Loucy (cell line): ENCODE data around the gene KRT8.

ENCODE experiments used
- H2AFZ ChIP-seq: fragments of 200-600 bp; sonication (generic); 2 replicates; pipeline ENCODE4 v1.6.0; 2016; ENCODE audit warnings: antibody characterized with exemption, mild to moderate bottlenecking, low read length, moderate library complexity
- H3F3A ChIP-seq: fragments of 200-600 bp; 2 replicates; pipeline ENCODE4 v1.6.0; 2016; ENCODE audit warnings: antibody characterized with exemption, low read depth, mild to moderate bottlenecking
- H3K27me3 ChIP-seq: fragments of 200-600 bp; sonication (generic); 2 replicates; pipeline ENCODE4 v1.6.1; 2014; ENCODE audit warnings: low read length, mild to moderate bottlenecking; ENCODE audit not compliant: insufficient read depth, poor library complexity, severe bottlenecking
- H3K36me3 ChIP-seq: fragments of 200-600 bp; sonication (generic); 2 replicates; pipeline ENCODE4 v1.6.1; 2016; ENCODE audit warnings: low read length; ENCODE audit not compliant: insufficient read depth
- H3K4me1 ChIP-seq: fragments of 200-600 bp; sonication (generic); 2 replicates; pipeline ENCODE4 v1.5.1; 2014; ENCODE audit warnings: low read length, mild to moderate bottlenecking; ENCODE audit not compliant: insufficient read depth, poor library complexity, severe bottlenecking
- H3K4me2 ChIP-seq: fragments of 200-600 bp; sonication (generic); 2 replicates; pipeline ENCODE4 v1.6.0; 2014; ENCODE audit warnings: antibody characterized with exemption, low read length, low read depth, mild to moderate bottlenecking; ENCODE audit not compliant: poor library complexity, severe bottlenecking
- H3K4me3 ChIP-seq: fragments of 200-600 bp; sonication (generic); 2 replicates; pipeline ENCODE4 v1.5.1; 2014; ENCODE audit warnings: low read length, mild to moderate bottlenecking, mixed read lengths; ENCODE audit not compliant: poor library complexity, severe bottlenecking
- H3K79me2 ChIP-seq: fragments of 200-600 bp; sonication (generic); 2 replicates; pipeline ENCODE4 v1.6.1; 2014; ENCODE audit warnings: low read length; ENCODE audit not compliant: insufficient read depth
- H3K9ac ChIP-seq: fragments of 200-600 bp; sonication (generic); 2 replicates; pipeline ENCODE4 v1.6.0; 2014; ENCODE audit warnings: mild to moderate bottlenecking, low read depth, low read length, moderate library complexity; ENCODE audit not compliant: poor library complexity, severe bottlenecking
- H3K9me2 ChIP-seq: fragments of 200-600 bp; sonication (generic); replicated peaks from 2 replicates; pipeline ENCODE4 v1.6.1; 2016; ENCODE audit warnings: low read depth, low read length, mixed read lengths
- H3K9me3 ChIP-seq: fragments of 200-600 bp; sonication (generic); 2 replicates; pipeline ENCODE4 v1.6.1; 2014; ENCODE audit warnings: mild to moderate bottlenecking, antibody characterized with exemption, low read length, low read depth; ENCODE audit not compliant: insufficient read depth
- H4K20me1 ChIP-seq: fragments of 200-600 bp; sonication (generic); 2 replicates; pipeline ENCODE4 v1.6.0; 2014; ENCODE audit warnings: antibody characterized with exemption, low read length, mild to moderate bottlenecking; ENCODE audit not compliant: insufficient read depth, poor library complexity, severe bottlenecking
- CTCF ChIP-seq: fragments of 200-600 bp; sonication (generic); conservative IDR thresholded peaks from 2 replicates; pipeline ENCODE4 v1.5.1; 2014; ENCODE audit warnings: mild to moderate bottlenecking, antibody characterized with exemption, low read length
- EZH2phosphoT487 ChIP-seq: fragments of 200-600 bp; IDR thresholded peaks from 2 replicates; pipeline ENCODE4 v1.6.1; 2018; ENCODE audit warnings: antibody characterized with exemption, mild to moderate bottlenecking, moderate library complexity, borderline replicate concordance

The KRT8 gene

GRCh38 chr12:52906191-52906601 lies 1.3 kb upstream of the KRT8 start:
- no peak for TF ChIP-seq EZH2phosphoT487
- TF ChIP-seq CTCF, result no peak
- Histone ChIP-seq H4K20me1 (no peaks in the 10 kb centered on the region), H3K36me3 (no peaks in the 10 kb centered on the region), H3K4me2 (no peak overlapping the region), H3K4me1 (peaks cover 3% of the 10 kb centered on the region), H3K79me2 (no peaks in the 10 kb centered on the region), H3F3A (no peaks in the 10 kb centered on the region), H3K9ac (no peak overlapping the region), H3K27me3 (no peaks in the 10 kb centered on the region), H2AFZ (no peak overlapping the region), H3K9me2 (no peaks in the 10 kb centered on the region), H3K4me3 (no peak overlapping the region), H3K9me3 (no peaks in the 10 kb centered on the region)

- H3K9ac ChIP-seq, result no peak overlapping the region
- peaks cover 3% of the 10 kb centered on the region for H3K4me1 ChIP-seq
- H3K79me2 ChIP-seq, result no peaks in the 10 kb centered on the region
- no peaks in the 10 kb centered on the region for H4K20me1 ChIP-seq
- H3K9me3 ChIP-seq, result no peaks in the 10 kb centered on the region
- H3K4me3 ChIP-seq, result no peak overlapping the region
- no peaks in the 10 kb centered on the region for H3K9me2 ChIP-seq
- no peaks in the 10 kb centered on the region for H3K27me3 ChIP-seq
- H3F3A ChIP-seq, result no peaks in the 10 kb centered on the region
- H3K4me2 ChIP-seq, result no peak overlapping the region
- H3K36me3 ChIP-seq, result no peaks in the 10 kb centered on the region
- no peak overlapping the region for H2AFZ ChIP-seq
- TF ChIP-seq EZH2phosphoT487 (no peak), CTCF (no peak)
Measured at GRCh38 chr12:52903855-52904508, 894 bp downstream of the KRT8 start.

GRCh38 chr12:52903285-52903854 lies 1.5 kb downstream of the KRT8 start:
- H3K27me3 ChIP-seq, result no peaks in the 10 kb centered on the region
- H3K4me2 ChIP-seq, result no peak overlapping the region
- H3K9me2 ChIP-seq, result no peaks in the 10 kb centered on the region
- no peak overlapping the region for H2AFZ ChIP-seq
- H3K9ac ChIP-seq, result no peak overlapping the region
- H3F3A ChIP-seq, result no peaks in the 10 kb centered on the region
- H3K4me3 ChIP-seq, result no peak overlapping the region
- H3K36me3 ChIP-seq, result no peaks in the 10 kb centered on the region
- no peaks in the 10 kb centered on the region for H3K9me3 ChIP-seq
- TF ChIP-seq EZH2phosphoT487 (no peak), CTCF (no peak)
- H3K79me2 ChIP-seq, result no peaks in the 10 kb centered on the region
- no peaks in the 10 kb centered on the region for H4K20me1 ChIP-seq
- peaks cover 2% of the 10 kb centered on the region for H3K4me1 ChIP-seq
